ENCODE results near the gene WDR48.

DNA sequence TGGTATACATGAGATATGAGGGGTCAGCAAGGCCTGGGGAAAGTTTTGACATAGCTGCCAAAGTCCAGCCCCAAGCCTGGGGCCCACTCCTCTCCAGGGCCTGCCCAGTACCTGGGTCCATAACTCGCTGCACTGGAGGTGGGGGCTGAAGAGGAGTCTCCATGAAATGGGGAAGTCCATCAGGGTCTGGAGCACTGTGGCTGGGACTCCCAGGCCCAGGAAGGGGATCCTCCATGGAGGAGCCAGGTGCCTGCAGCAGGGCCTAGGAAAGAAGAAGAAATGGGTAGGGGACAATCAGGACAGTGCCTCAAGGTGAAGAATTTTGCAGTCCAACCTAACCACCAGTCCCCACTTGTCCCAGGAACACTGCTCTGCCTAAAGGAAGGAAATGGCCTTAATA lies 47.4 kb downstream of the WDR48 start:
- TF ChIP-seq, protein P1, sequence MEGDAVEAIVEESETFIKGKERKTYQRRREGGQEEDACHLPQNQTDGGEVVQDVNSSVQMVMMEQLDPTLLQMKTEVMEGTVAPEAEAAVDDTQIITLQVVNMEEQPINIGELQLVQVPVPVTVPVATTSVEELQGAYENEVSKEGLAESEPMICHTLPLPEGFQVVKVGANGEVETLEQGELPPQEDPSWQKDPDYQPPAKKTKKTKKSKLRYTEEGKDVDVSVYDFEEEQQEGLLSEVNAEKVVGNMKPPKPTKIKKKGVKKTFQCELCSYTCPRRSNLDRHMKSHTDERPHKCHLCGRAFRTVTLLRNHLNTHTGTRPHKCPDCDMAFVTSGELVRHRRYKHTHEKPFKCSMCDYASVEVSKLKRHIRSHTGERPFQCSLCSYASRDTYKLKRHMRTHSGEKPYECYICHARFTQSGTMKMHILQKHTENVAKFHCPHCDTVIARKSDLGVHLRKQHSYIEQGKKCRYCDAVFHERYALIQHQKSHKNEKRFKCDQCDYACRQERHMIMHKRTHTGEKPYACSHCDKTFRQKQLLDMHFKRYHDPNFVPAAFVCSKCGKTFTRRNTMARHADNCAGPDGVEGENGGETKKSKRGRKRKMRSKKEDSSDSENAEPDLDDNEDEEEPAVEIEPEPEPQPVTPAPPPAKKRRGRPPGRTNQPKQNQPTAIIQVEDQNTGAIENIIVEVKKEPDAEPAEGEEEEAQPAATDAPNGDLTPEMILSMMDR (IDR thresholded peaks at IDR 0.05), result no peak
- no peak for TF ChIP-seq POLR2A (IDR thresholded peaks at IDR 0.05)
